HG03139 (cell line): Measurements from ENCODE around the gene LRIF1.
"Not testable (repeated sequence)": the region's sequence is repeated elsewhere in the genome, so short reads cannot be mapped to it uniquely, and the experiment has no call there.

Experiments
- ATAC-seq: cut with Tn5 transposase; IDR thresholded peaks from one replicate; pipeline ENCODE4 v1.9.1; 2021; ENCODE audit not compliant: unreplicated experiment

LRIF1 gene, protein sequence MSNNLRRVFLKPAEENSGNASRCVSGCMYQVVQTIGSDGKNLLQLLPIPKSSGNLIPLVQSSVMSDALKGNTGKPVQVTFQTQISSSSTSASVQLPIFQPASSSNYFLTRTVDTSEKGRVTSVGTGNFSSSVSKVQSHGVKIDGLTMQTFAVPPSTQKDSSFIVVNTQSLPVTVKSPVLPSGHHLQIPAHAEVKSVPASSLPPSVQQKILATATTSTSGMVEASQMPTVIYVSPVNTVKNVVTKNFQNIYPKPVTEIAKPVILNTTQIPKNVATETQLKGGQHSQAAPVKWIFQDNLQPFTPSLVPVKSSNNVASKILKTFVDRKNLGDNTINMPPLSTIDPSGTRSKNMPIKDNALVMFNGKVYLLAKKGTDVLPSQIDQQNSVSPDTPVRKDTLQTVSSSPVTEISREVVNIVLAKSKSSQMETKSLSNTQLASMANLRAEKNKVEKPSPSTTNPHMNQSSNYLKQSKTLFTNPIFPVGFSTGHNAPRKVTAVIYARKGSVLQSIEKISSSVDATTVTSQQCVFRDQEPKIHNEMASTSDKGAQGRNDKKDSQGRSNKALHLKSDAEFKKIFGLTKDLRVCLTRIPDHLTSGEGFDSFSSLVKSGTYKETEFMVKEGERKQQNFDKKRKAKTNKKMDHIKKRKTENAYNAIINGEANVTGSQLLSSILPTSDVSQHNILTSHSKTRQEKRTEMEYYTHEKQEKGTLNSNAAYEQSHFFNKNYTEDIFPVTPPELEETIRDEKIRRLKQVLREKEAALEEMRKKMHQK

GRCh38 chr1:110963691-110964454 lies at the start of gene LRIF1:
Gene LRIF1 (minus strand): TSS chr1:110963922. CDS start chr1:110963688, 234 bp downstream.
- ATAC-seq: peak; percentile 96

DNA sequence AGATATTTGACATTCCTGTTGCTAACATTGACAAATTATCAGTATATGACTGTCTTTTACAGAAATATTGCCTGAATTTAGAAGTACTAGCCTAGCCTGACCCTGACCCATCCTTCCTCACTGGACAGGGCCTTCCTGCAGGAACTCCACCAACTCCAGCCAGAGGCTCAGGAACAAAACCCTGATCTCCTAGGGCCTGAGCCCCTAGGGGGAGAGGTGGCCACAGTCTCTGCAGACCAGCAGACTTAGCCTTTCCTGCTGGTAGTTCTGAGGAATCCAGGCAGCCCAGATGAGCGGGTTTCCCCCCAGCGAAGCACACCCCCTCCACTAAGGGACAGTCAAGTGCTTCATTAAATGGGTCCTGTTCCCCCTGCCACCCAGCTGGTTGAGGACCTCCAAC lies 44.3 kb upstream of the LRIF1 start:
- ATAC-seq: no peak

- no peak for ATAC-seq
Observed at GRCh38 chr1:111006556-111006955, 42.8 kb upstream of the LRIF1 start.

DNA sequence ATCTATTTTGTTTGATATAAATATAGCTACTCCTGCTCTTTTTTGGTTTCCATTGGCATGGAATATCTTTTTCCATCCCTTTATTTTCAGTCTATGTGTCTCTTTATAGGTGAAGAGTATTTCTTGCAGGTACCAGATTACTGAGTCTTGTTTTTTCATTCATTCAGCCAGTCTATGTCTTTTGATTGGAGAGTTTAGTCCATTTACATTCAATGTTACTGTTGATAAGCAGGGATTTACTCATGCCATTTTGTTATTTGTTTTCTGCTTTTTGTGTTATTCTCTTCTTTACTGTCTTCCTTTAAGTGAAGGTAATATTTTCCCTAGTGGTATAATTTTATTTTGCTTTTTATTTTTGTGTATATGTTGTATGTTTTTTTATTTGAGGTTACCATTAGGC lies 35.9 kb upstream of the LRIF1 start:
- not testable (repeated sequence) for ATAC-seq

- ATAC-seq: not testable (repeated sequence)
Observed at GRCh38 chr1:110992329-110992728, 28.6 kb upstream of the LRIF1 start.

GRCh38 chr1:110991295-110991694 lies 27.6 kb upstream of the LRIF1 start:
- ATAC-seq: not testable (repeated sequence)

DNA sequence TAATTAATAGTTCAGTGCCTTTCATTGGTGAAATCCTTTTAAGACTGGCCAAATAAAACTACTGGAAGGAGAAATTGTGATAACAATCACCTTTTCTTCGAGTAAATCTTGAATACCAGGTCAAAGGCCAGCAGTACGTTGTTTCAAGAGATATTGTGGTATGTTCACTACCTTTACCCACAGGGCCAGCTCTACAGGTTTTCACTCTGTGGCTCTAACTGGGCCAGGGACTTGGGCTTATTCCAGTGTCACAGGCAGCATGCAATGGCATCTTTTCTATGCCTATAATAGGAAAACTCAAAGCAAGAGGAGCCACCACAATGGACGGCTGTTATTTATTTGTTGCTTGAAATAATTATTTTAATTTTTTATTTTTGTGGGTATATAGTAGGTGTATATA lies 26.8 kb upstream of the LRIF1 start:
- ATAC-seq: no peak

DNA sequence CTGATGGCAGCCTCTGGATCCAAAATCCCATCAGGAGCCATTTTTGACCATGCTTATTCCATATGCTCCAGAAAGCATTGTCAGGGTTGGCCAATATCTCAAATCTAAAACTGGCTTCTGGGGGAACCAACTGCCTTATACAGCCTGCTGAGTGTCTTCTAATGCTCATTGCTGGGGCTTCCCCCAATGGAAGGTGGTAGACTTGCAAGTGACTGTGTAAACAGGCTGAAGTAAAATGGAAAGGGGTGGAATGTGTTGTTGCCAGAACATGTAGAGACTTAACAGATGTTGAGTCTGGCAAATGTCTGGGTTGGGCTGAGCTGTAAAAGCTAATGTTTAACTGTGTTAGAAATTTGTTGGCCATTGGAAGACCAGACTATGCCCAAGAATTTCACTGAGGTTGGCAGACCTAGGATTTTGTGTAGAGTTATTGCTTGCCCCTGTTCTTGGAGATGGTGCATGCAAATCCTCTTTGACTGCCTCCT lies 22.7 kb upstream of the LRIF1 start:
- no peak for ATAC-seq

- no peak for ATAC-seq
Observed at GRCh38 chr1:110982320-110982719, 18.6 kb upstream of the LRIF1 start.

- ATAC-seq: no peak
Observed at GRCh38 chr1:110979154-110979553, 15.4 kb upstream of the LRIF1 start.

DNA sequence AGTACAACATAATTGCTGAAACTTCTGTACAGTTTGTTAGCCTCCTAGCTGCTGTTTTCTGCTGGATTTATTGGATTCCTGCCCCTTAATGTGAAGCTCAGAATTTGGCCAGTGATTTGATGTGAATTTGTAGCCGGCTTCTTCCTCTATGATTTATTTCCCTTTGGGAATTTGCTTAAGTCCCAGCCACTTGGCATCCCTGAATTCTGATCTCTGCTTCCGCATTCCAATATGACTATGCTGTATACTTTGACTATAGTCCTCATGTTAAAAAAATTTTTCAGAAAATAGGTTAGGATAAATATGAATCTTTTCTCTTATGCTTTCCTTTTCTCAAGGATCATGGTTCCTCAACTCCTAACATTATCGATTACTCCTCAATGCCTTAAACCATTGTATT lies 12.4 kb upstream of the LRIF1 start:
- ATAC-seq: no peak

- ATAC-seq: no peak
Observed at GRCh38 chr1:110975265-110975664, 11.5 kb upstream of the LRIF1 start.

DNA sequence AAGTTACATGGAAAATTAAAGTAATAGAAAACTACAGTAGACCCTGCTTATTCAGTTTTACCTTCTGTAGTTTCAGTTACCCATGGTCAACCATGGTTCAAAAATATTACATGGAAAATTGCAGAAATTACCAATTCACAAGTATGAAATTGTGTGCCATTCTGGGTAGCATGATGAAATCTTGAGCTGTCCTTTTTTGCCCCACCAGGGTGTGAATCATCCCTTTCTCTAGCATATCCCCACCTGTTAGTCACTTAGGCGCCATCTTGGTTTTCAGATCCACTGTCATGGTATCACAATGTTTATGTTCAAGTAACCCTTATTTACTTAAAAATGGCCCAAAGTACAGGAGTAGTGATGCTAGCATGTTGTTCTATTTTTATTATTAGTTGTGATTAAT lies 3.5 kb upstream of the LRIF1 start:
- no peak for ATAC-seq

GRCh38 chr1:110964455-110964903 lies 757 bp upstream of the LRIF1 start:
- ATAC-seq: no peak

DNA sequence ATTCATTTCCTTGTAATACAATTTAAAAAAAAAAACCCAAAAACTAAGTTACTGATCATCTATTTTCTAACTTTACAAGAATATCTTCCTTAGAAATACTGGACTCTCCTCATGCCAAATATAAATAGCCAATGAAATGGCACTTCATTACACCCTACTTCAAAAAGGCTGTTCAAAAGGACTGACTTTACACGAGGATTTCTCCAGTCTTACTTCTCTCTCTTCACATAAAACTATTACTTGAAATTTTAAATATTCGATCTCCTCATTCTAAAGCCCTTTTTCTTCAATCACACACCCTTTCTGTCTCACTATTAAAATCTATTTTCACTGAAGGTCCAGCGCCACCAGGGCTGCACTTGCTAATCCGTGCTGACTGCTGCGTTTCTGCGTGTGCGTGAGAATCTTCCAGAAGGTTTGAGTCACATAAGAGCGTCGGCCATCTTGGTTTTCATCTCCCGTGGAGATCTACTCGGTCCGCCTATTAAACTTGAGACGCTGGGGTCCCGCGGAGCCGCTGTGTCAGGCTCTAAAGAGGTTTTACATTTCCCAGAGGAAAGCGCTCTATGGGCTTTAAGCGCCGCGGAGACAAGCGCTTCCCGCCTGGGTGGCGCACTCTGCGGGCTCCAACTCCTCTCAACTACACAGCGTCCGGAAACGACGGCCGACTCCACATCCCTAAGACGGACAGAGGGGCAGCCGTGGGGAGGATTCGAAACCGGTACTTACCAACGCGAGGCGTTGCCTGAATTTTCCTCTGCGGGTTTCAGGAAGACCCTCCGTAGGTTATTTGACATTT lies 631 bp downstream of the LRIF1 start:
- ATAC-seq: peak; percentile 27

DNA sequence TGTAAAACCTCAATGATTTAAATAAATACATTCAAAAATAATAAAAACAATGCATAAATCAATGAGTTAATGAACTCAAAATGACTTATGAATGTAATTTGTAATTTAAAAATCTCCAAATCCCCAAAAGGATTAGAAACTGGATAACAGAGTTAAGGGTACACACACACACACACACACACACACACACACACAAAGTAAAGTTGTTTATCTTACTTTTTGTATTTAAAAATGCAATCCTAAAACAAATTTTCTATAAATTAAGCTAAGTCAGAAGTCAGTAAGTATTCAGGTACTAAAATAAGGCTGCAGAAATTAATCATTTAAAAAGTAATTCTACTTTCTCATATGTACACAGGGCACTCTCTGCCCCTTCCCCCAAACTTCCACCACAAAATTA lies 1.8 kb downstream of the LRIF1 start:
- ATAC-seq: no peak

GRCh38 chr1:110960777-110961420 lies 2.8 kb downstream of the LRIF1 start:
- ATAC-seq: no peak

DNA sequence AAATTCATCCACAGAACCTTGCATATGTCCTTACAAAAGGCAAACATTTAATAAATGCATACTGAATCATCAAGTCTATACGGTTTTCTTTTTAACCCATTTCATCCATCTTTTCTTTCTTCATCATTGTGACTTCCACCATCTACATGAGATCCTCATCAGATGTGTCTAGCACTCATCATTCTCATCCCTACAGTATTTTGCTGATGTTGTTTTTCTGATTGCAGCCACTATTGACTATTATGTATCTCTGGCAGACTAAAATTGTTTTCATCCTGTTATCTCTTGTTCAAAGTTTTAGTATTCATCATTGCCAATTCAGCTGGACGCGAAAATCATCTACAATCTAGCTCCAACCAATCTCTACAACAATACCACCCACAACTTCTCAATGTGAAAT lies 5.9 kb downstream of the LRIF1 start:
- no peak for ATAC-seq

DNA sequence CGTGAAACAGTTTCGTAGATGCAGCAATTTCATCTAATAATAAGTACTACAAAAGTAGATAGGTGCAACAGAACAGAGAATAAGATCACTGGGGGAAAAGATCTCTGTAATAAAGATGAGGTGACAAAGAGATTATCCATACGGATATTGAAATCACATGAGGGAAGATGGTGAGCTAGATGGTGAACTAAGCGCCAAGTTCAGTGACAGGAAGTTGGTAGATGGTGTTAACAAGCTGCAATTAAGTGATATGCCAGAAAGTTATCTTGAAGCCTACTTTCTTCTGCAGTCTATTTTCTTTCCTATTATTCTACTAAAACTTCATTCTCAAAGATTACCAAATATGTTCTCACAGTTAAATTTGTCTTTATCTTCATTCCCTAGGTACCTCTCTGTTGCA lies 7.1 kb downstream of the LRIF1 start:
- ATAC-seq: no peak

- ATAC-seq: no peak
Observed at GRCh38 chr1:110953031-110953430, 10.7 kb downstream of the LRIF1 start.
